Measurements from ENCODE around the gene TSFM.

DNA sequence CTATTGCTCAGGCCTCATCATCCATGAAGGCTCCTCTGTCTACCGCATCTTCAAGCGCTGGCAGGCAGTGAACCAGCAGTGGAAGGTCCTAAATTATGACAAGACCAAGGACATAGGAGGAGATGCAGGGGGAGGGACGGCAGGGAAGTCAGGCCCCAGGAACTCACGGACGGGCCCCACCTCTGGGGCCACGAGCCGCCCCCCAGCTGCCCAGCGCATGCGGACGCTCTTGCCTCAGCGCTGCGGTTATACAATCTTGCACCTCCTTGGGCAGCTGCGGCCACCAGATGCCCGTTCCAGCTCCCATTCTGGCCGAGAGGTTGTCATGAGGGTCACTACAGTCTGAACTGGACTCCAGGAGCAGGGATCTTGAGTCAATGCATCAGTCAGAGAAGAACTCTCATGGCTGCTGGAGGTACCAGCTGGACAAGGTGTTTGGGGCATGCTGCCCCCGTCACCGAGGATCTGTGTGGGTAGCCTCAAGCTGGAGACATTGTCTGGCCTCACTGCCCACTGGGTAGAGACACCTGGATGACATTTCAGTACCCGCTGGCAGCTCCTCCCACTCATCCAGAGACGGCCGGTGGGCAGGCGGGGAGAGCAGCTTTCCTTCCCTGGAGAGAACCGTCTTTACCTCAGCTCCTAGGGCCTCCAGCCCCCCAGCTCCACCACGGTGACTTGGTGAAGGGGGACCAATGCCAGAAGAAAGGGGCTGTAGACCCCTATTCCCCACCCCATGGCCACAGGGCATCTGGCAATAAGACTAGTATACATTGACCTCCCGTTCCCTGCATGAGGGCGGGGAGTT, 23.8 kb upstream of the TSFM start:
- TF ChIP-seq, protein P1, sequence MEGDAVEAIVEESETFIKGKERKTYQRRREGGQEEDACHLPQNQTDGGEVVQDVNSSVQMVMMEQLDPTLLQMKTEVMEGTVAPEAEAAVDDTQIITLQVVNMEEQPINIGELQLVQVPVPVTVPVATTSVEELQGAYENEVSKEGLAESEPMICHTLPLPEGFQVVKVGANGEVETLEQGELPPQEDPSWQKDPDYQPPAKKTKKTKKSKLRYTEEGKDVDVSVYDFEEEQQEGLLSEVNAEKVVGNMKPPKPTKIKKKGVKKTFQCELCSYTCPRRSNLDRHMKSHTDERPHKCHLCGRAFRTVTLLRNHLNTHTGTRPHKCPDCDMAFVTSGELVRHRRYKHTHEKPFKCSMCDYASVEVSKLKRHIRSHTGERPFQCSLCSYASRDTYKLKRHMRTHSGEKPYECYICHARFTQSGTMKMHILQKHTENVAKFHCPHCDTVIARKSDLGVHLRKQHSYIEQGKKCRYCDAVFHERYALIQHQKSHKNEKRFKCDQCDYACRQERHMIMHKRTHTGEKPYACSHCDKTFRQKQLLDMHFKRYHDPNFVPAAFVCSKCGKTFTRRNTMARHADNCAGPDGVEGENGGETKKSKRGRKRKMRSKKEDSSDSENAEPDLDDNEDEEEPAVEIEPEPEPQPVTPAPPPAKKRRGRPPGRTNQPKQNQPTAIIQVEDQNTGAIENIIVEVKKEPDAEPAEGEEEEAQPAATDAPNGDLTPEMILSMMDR (IDR thresholded peaks at IDR 0.05) = no peak
- no peak for TF ChIP-seq POLR2A (IDR thresholded peaks at IDR 0.05)
